OCI-LY1 (cell line): ENCODE data around the gene KCNT1.

Source experiments
- H2AFZ ChIP-seq: fragments of 200-600 bp; sonication (generic), shearing (Covaris generic); 2 replicates; pipeline ENCODE4 v1.6.0; 2014; ENCODE audit warnings: antibody characterized with exemption, mild to moderate bottlenecking, low read length
- H3F3A ChIP-seq: fragments of 200-600 bp; sonication (generic), shearing (Covaris generic); 2 replicates; pipeline ENCODE4 v1.6.0; 2014; ENCODE audit warnings: mild to moderate bottlenecking, antibody characterized with exemption, low read length, moderate library complexity; ENCODE audit not compliant: insufficient read depth
- H3K27ac ChIP-seq: fragments of 200-600 bp; sonication (generic); 2 replicates; pipeline ENCODE4 v1.5.1; 2014; ENCODE audit warnings: low read length, mixed run types, mild to moderate bottlenecking, low read depth; ENCODE audit not compliant: poor library complexity, severe bottlenecking
- H3K27me3 ChIP-seq: fragments of 200-600 bp; sonication (generic); 2 replicates; pipeline ENCODE4 v1.6.0; 2014; ENCODE audit warnings: antibody characterized with exemption, mild to moderate bottlenecking, low read length, moderate library complexity; ENCODE audit not compliant: insufficient read depth
- H3K36me3 ChIP-seq: fragments of 200-600 bp; sonication (generic); 2 replicates; pipeline ENCODE4 v1.6.1; 2014; ENCODE audit warnings: mild to moderate bottlenecking, antibody characterized with exemption, low read length, moderate library complexity, mixed read lengths; ENCODE audit not compliant: insufficient read depth
- H3K4me1 ChIP-seq: fragments of 200-600 bp; sonication (generic); 2 replicates; pipeline ENCODE4 v1.5.1; 2014; ENCODE audit warnings: mild to moderate bottlenecking, low read length, moderate library complexity; ENCODE audit not compliant: insufficient read depth, severe bottlenecking
- H3K4me2 ChIP-seq: fragments of 200-600 bp; sonication (generic), shearing (Covaris generic); 2 replicates; pipeline ENCODE4 v1.6.1; 2014; ENCODE audit warnings: low read length
- H3K4me3 ChIP-seq: fragments of 200-600 bp; sonication (generic); 2 replicates; pipeline ENCODE4 v1.5.1; 2014; ENCODE audit warnings: low read length, low read depth, mild to moderate bottlenecking, mixed read lengths; ENCODE audit not compliant: poor library complexity, severe bottlenecking
- H3K79me2 ChIP-seq: fragments of 200-600 bp; shearing (Covaris generic); 2 replicates; pipeline ENCODE4 v1.6.1; 2016; ENCODE audit warnings: mixed run types, low read length, mixed read lengths; ENCODE audit not compliant: insufficient read depth
- H3K9ac ChIP-seq: fragments of 200-600 bp; sonication (generic), shearing (Covaris generic); 2 replicates; pipeline ENCODE4 v1.6.1; 2014; ENCODE audit warnings: mild to moderate bottlenecking, low read length, mixed read lengths
- H3K9me2 ChIP-seq: fragments of 200-600 bp; sonication (generic), shearing (Covaris generic); 2 replicates; pipeline ENCODE4 v1.6.1; 2014; ENCODE audit warnings: low read depth, mild to moderate bottlenecking, low read length, mixed read lengths
- H3K9me3 ChIP-seq: fragments of 200-600 bp; shearing (Covaris generic); 2 replicates; pipeline ENCODE4 v1.6.1; 2014; ENCODE audit warnings: low read length, mixed read lengths
- H4K20me1 ChIP-seq: fragments of 200-600 bp; sonication (generic), shearing (Covaris generic); 2 replicates; pipeline ENCODE4 v1.6.0; 2016; ENCODE audit warnings: mild to moderate bottlenecking, low read length; ENCODE audit not compliant: insufficient read depth
- EZH2 ChIP-seq: fragments of 200-600 bp; sonication (generic), shearing (Covaris generic); IDR thresholded peaks from 2 replicates; pipeline ENCODE4 v1.8.0; 2017; ENCODE audit warnings: borderline replicate concordance, mixed run types, mild to moderate bottlenecking, antibody characterized with exemption, low read length, moderate library complexity, mixed read lengths
- TF ChIP-seq, protein P1 (sequence below): fragments of 200-600 bp; sonication (generic), shearing (Covaris generic); IDR thresholded peaks from 2 replicates; pipeline ENCODE4 v1.5.1; 2017; ENCODE audit warnings: mild to moderate bottlenecking, antibody characterized with exemption, low read length, moderate library complexity, mixed read lengths

The KCNT1 gene

GRCh38 chr9:135827866-135828580 lies 126.0 kb downstream of the KCNT1 start:
- TF ChIP-seq, protein P1, sequence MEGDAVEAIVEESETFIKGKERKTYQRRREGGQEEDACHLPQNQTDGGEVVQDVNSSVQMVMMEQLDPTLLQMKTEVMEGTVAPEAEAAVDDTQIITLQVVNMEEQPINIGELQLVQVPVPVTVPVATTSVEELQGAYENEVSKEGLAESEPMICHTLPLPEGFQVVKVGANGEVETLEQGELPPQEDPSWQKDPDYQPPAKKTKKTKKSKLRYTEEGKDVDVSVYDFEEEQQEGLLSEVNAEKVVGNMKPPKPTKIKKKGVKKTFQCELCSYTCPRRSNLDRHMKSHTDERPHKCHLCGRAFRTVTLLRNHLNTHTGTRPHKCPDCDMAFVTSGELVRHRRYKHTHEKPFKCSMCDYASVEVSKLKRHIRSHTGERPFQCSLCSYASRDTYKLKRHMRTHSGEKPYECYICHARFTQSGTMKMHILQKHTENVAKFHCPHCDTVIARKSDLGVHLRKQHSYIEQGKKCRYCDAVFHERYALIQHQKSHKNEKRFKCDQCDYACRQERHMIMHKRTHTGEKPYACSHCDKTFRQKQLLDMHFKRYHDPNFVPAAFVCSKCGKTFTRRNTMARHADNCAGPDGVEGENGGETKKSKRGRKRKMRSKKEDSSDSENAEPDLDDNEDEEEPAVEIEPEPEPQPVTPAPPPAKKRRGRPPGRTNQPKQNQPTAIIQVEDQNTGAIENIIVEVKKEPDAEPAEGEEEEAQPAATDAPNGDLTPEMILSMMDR: no peak
- no peak for TF ChIP-seq EZH2
- Histone ChIP-seq H3K9me2 (no peaks in the 10 kb centered on the region), H2AFZ (no peak overlapping the region), H3K27ac (no peak overlapping the region), H4K20me1 (no peaks in the 10 kb centered on the region), H3K36me3 (peaks cover 16% of the 10 kb centered on the region; the same call in 1 of the 2 replicates), H3K4me3 (no peak overlapping the region), H3F3A (no peaks in the 10 kb centered on the region), H3K27me3 (no peaks in the 10 kb centered on the region), H3K79me2 (no peaks in the 10 kb centered on the region), H3K9ac (no peak overlapping the region), H3K9me3 (no peaks in the 10 kb centered on the region), H3K4me2 (no peak overlapping the region), H3K4me1 (no peaks in the 10 kb centered on the region)

GRCh38 chr9:135828656-135829055 lies 126.7 kb downstream of the KCNT1 start:
- H3K4me1 ChIP-seq: no peaks in the 10 kb centered on the region
- no peaks in the 10 kb centered on the region for H3K79me2 ChIP-seq
- H3K9me2 ChIP-seq: no peaks in the 10 kb centered on the region
- H4K20me1 ChIP-seq: no peaks in the 10 kb centered on the region
- TF ChIP-seq, protein P1: no peak
- no peak for TF ChIP-seq EZH2
- H3K9ac ChIP-seq: no peak overlapping the region
- H3F3A ChIP-seq: no peaks in the 10 kb centered on the region
- H3K27me3 ChIP-seq: no peaks in the 10 kb centered on the region
- no peak overlapping the region for H3K4me3 ChIP-seq
- H2AFZ ChIP-seq: no peak overlapping the region
- no peak overlapping the region for H3K4me2 ChIP-seq
- no peaks in the 10 kb centered on the region for H3K9me3 ChIP-seq
- no peak overlapping the region for H3K27ac ChIP-seq
- peaks cover 10% of the 10 kb centered on the region; the same call in 1 of the 2 replicates for H3K36me3 ChIP-seq

DNA sequence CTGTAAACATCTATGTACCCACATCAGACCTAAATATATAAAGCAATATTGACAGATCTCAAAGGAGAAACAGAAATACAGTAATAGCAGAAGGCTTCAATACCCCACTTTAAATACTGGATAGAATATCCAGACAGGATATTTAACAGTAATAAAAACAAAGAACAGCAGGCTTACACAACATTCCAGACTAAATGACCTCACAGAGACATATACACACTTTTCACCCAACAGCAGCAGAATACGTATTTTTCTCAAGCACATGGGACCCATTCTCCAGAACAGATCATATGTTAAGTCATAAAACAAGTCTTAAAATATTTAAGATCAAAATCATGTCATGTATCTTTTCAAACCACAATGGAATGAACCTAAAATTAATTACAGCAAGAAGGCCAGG lies 128.5 kb downstream of the KCNT1 start:
- no peak overlapping the region for H3K9ac ChIP-seq
- no peak for TF ChIP-seq EZH2
- TF ChIP-seq, protein P1: no peak
- no peak overlapping the region for H3K4me2 ChIP-seq
- no peak overlapping the region for H3K27ac ChIP-seq
- H3K4me1 ChIP-seq: no peaks in the 10 kb centered on the region
- H3K36me3 ChIP-seq: 0 out of 2 replicates have a peak, but pooled peaks cover 3% of the 10 kb centered on the region
- H3K9me3 ChIP-seq: no peaks in the 10 kb centered on the region
- no peak overlapping the region for H3K4me3 ChIP-seq
- no peaks in the 10 kb centered on the region for H3K79me2 ChIP-seq
- H3K9me2 ChIP-seq: no peaks in the 10 kb centered on the region
- no peak overlapping the region for H2AFZ ChIP-seq
- H3F3A ChIP-seq: no peaks in the 10 kb centered on the region
- no peaks in the 10 kb centered on the region for H4K20me1 ChIP-seq
- no peaks in the 10 kb centered on the region for H3K27me3 ChIP-seq
